Prostate gland (tissue), 2 donors: ENCODE data around the gene TSEN2. TPM values are rescaled to one million over a fixed set of nuclear protein-coding genes. Genes with fewer than 3 reads are reported as not detected.

Source experiments
- DNase-seq: peaks from one replicate; pipeline ENCODE4 v3.0.0-alpha.2; 2019; ENCODE audit warnings: low spot score
- H3K27ac ChIP-seq, 2 donors: fragments of 200-600 bp; sonication (generic); 2 replicates each; pipeline ENCODE4 v1.5.1; 2017 to 2019
- H3K27me3 ChIP-seq: fragments of 200-600 bp; sonication (generic); replicated peaks from 2 replicates; pipeline ENCODE4 v1.5.1; 2019; ENCODE audit not compliant: insufficient read depth
- H3K36me3 ChIP-seq, 2 donors: fragments of 200-600 bp; sonication (generic); 1 replicate in 1 of 2; 2 replicates in 1 of 2; pipeline versions ENCODE4 v1.5.1 to v1.8.1; 2017 to 2019
- H3K4me1 ChIP-seq: fragments of 200-600 bp; sonication (generic); replicated peaks from 2 replicates; pipeline ENCODE4 v1.5.1; 2019
- H3K4me3 ChIP-seq, 2 donors: fragments of 200-600 bp; sonication (generic); 2 replicates each; pipeline ENCODE4 v1.5.1; 2017 to 2019
- H3K9me3 ChIP-seq: fragments of 200-600 bp; sonication (generic); 2 replicates; pipeline ENCODE4 v1.5.1; 2017
- CTCF ChIP-seq, 4 experiments: fragments of 200-600 bp in 2 of 4; fragments of 450-650 bp in 2 of 4; sonication (generic) in 2 of 4; IDR thresholded peaks; 1 replicate in 3 of 4; 2 replicates in 1 of 4; pipeline ENCODE4 v1.5.1; 2016 to 2019; ENCODE audit warnings: antibody characterized with exemption in 4 of 4, mild to moderate bottlenecking in 2 of 4, moderate library complexity in 2 of 4
- POLR2A ChIP-seq: fragments of 450-650 bp; IDR thresholded peaks from one replicate; pipeline ENCODE4 v1.6.1; 2016; ENCODE audit warnings: antibody characterized with exemption, mild to moderate bottlenecking
- POLR2AphosphoS5 ChIP-seq: sonication (generic); formaldehyde crosslinking; IDR thresholded peaks from one replicate; pipeline ENCODE4 v1.6.1; 2017; ENCODE audit warnings: antibody characterized with exemption
- WGBS: methylation state at CpG from one replicate; pipeline ENCODE4 v1.1.5; 2018; 5-methylcytosine and 5-hydroxymethylcytosine counted together
- intact Hi-C: fragments of 100-400 bp; cut with DNase I; formaldehyde crosslinking; loops from one replicate; pipeline ENCODE4 v1.14.2; 2022
- total RNA-seq, 2 donors: library from RNA; depleted of rRNA; stranded (reverse); fragments of >200 nt; gene quantifications; one replicate each; pipeline ENCODE4 v1.1.0, GENCODE V29; 2016

TSEN2 gene
- total RNA-seq, 2 donors from 2014 or later = 13.8 to 14.9 TPM

GRCh38 chr3:12512534-12513118 lies 28.3 kb downstream of the TSEN2 start:
- no peak for DNase-seq
- Histone ChIP-seq H3K36me3 (no peaks in the 10 kb centered on the region), H3K4me3 (no peak overlapping the region), H3K27me3 (no peaks in the 10 kb centered on the region), H3K9me3 (no peaks in the 10 kb centered on the region), H3K27ac (no peak overlapping the region), H3K4me1 (no peaks in the 10 kb centered on the region)
- TF ChIP-seq POLR2AphosphoS5 (no peak), POLR2A (no peak), CTCF (IDR thresholded peaks at IDR 0.05) (no peak)
- WGBS = 96% methylated on average over 4 of the region's 4 CpGs
- intact Hi-C loops = no loop called here

GRCh38 chr3:12513694-12514446 lies 29.6 kb downstream of the TSEN2 start:
- H3K9me3 ChIP-seq = no peaks in the 10 kb centered on the region
- H3K27me3 ChIP-seq = no peaks in the 10 kb centered on the region
- no peak overlapping the region for H3K4me3 ChIP-seq
- 72% methylated on average over 5 of the region's 5 CpGs for WGBS
- no peaks in the 10 kb centered on the region for H3K36me3 ChIP-seq
- TF ChIP-seq POLR2AphosphoS5 (no peak), POLR2A (no peak), CTCF (IDR thresholded peaks at IDR 0.05) (no peak)
- intact Hi-C loops = no loop called here
- DNase-seq = no peak
- no peak overlapping the region for H3K27ac ChIP-seq
- H3K4me1 ChIP-seq = no peaks in the 10 kb centered on the region

DNA sequence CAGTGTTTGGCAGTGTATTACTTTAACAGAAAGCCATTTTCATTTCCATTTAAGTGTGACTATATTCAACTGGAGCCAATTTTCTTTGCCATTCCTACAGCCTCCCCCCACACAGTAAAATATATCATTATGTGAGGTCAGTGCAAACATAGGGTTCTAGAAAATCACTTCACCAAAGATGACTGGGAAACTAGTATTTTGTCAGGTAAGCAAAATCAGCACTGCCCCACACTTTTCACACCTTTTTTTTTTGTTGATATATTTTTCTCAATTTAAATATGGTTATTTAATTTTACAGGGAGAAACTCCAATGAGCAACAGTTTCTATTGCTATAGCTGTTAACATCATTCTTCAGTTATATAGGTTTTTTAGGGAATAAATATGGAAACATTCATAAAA lies 31.4 kb downstream of the TSEN2 start:
- DNase-seq = no peak
- no peak overlapping the region for H3K4me3 ChIP-seq

GRCh38 chr3:12516873-12517272 lies 32.6 kb downstream of the TSEN2 start:
- Histone ChIP-seq H3K9me3 (no peaks in the 10 kb centered on the region), H3K4me3 (no peak overlapping the region), H3K27me3 (no peaks in the 10 kb centered on the region), H3K4me1 (no peaks in the 10 kb centered on the region), H3K27ac (no peak overlapping the region), H3K36me3 (no peaks in the 10 kb centered on the region)
- TF ChIP-seq POLR2A = no peak
- intact Hi-C loops = no loop called here
- DNase-seq = no peak
- WGBS = 95% methylated on average over 11 of the region's 11 CpGs

More for the DNA sequence above, 31.4 kb downstream of the TSEN2 start:
- no peaks in the 10 kb centered on the region for H3K9me3 ChIP-seq
- TF ChIP-seq POLR2A (no peak), POLR2AphosphoS5 (no peak)
- no peak overlapping the region for H3K27ac ChIP-seq
- no peaks in the 10 kb centered on the region for H3K27me3 ChIP-seq
- no peaks in the 10 kb centered on the region for H3K36me3 ChIP-seq
- intact Hi-C loops = no loop called here
- H3K4me1 ChIP-seq = no peaks in the 10 kb centered on the region

GRCh38 chr3:12518261-12519028 lies 34.2 kb downstream of the TSEN2 start:
- Histone ChIP-seq H3K9me3 (no peaks in the 10 kb centered on the region), H3K27ac (no peak overlapping the region), H3K27me3 (no peaks in the 10 kb centered on the region), H3K36me3 (no peaks in the 10 kb centered on the region), H3K4me3 (no peak overlapping the region), H3K4me1 (no peaks in the 10 kb centered on the region)
- no peak for DNase-seq
- TF ChIP-seq POLR2AphosphoS5 (no peak), CTCF (IDR thresholded peaks at IDR 0.05) (no peak), POLR2A (no peak)
- intact Hi-C loops = no loop called here
- 85% methylated on average over 6 of the region's 6 CpGs for WGBS
